Colon (tissue), 2 donors: Measurements from ENCODE around the gene GLCCI1.
"Not testable (repeated sequence)": the region's sequence is repeated elsewhere in the genome, so short reads cannot be mapped to it uniquely, and the experiment has no call there.

Source experiments
- FAIRE-seq: peaks from 2 replicates; lab custom pipeline; 2012; peaks lifted over from hg19 to GRCh38; lab: Jason Lieb, UNC
- donor health status: control.
- donor health status: control.

GLCCI1 gene

DNA sequence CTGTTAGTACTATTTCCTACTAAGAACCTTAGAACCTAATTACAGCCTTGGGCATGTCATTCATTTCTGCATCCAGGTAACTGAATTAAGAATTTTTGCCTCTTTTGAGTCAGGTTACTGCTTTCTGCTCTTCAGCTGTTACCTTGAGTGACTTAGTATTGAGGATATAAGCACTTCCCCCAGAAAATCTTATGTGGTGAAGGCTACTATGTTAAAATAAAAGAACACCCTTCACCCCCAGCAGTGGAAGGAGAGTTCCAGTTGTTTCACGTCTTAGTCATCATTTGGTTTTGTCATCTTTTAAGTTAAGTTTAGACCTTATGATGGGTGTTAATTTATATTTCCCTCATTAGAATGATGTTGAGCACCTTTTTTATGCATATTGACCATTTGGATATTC, 82.8 kb downstream of the GLCCI1 start:
- no peak for FAIRE-seq

DNA sequence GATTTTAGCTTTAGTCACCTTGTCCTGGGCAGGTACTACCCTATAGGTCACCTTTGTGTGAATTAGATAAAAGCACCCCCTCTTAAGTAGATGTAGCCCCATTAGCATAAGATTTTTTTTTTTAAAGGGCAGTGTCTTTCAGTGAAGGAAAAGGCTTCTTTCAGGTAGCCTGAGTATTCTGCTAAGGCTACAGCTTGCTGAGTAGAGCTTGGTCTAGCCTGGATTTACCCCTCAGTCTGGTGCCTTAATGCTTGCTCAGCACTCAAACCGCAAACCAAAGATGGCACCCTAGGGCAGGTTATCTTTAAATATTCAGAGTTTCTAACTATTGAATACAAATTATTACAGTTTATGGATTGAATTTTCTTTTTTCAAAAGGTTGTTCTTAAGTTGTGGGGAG, 83.4 kb downstream of the GLCCI1 start:
- no peak for FAIRE-seq

DNA sequence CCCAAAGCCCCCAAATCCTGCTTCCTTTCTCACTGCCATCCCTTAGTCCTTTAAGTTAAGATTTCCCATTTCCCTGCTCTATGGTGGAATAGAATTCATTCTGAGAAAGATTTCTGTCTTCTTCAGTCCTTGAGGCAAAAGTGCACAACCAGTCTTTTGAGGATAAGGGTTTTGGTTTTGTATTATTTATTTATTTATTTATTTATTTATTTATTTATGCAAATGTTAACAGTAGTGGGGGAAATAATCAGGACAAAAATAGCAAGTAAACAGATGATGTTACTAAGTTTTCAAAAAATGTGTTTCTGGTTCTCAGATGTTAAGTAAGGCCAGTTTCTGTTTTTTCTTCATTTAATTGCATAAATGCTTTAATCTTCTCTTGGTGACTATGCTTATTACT, 84.2 kb downstream of the GLCCI1 start:
- no peak for FAIRE-seq

DNA sequence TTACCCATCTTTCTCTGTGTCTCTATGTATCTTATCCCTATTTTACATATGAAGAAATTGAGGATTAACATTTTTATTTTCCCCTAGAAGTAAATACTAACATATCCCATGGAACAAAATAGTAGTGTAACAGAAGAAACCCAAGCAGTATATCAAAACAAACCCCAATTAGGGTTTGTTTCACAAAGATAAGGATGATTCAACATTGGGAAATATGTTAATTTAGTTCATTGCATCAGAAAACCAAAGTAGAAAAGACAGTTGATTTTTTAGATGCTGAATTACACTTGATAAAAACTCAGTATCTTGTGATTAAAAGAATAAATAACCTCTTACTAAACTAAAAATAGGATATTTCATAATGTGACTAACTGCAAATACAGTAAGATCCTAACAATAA, 87.8 kb downstream of the GLCCI1 start:
- FAIRE-seq, result no peak

DNA sequence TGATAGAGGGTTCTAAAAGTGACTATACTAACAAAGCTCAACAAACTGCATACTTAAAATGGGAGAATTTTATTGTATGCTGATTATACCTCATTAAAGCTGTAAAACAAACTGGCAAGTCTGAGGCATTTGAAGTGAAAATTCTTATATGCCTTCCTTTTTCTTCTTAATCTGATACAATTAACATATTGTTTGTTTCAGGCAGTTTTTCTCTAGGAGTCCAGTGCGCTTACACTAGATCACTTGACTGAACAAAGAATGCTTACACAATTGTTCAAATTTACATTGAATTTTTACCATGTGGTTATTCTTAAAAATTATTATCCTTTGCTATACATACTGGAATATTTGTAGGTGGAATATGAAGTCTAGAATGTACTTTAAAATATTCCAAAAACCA, 89.0 kb downstream of the GLCCI1 start:
- FAIRE-seq, result no peak

DNA sequence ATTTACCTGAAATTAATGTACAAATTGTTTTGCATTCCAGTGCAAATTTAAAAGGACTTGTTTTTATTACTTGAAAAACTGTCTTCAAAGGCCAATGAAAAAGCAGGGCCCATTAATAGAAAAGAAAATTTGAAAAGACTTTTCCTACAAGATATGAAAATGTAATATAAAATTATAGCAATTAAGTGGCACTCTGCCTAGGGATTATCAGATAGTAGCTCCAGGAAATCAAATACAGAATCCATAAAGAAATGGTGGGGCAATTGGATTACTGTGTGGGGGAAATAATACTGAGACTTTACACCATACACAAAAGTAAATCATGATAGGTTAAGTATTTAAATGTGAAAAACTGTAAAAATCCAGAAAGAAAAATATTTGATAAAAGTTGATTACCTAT, 89.7 kb downstream of the GLCCI1 start:
- FAIRE-seq, result no peak

DNA sequence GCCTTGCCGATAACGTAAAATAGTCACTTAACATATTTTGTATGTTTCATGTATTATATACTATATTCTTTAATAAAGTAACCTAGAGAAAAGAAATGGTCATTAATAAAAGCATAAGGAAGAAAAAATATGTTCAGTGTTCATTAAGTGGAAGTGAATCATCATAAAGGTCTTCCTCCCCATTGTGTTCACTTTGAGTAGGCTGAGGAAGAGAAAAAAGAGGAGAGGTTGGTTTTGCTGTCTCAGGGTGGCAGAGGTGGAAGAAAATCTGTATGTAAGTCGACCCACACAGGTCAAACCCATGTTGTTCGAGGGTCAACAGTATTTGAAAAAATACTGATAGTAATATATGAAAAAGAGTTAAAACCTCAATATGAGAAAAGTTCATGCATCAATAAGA, 90.3 kb downstream of the GLCCI1 start:
- no peak for FAIRE-seq

DNA sequence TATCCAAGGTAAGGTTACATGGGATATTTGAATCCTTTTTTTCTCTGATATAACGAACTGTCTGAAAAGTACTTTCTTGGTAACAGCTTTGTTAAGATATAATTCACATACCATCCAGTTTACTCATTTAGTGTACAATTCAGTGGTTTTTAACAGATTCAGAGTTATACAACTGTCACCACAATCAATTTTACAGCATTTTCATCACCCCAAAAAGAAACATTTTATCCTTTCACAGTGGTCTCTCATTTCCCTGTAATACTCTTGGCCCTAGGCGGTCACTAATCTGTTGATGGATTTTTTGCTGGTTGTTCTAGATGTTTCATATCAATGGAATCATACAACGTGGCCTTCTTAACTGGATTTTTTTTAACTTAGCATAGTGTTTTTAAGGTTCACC, 91.6 kb downstream of the GLCCI1 start:
- no peak for FAIRE-seq

DNA sequence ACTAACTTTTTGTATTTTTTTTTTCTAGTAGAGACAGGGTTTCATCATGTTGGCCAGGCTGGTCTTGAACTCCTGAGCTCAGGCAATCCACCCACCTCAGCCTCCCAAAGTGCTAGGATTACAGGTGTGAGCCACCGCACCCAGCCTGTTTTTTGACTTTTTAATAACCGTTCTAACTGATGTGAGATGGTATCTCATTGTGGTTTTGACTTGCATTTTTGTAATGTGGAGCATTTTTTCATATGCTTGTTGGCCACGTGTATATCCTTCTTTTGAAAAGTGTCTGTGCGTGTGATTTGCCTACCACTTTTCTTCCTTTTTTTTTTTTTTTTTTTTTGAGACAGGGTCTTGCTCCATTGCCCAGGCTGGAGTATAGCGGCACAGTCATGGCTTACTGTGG, 94.7 kb downstream of the GLCCI1 start:
- FAIRE-seq, result not testable (repeated sequence)

DNA sequence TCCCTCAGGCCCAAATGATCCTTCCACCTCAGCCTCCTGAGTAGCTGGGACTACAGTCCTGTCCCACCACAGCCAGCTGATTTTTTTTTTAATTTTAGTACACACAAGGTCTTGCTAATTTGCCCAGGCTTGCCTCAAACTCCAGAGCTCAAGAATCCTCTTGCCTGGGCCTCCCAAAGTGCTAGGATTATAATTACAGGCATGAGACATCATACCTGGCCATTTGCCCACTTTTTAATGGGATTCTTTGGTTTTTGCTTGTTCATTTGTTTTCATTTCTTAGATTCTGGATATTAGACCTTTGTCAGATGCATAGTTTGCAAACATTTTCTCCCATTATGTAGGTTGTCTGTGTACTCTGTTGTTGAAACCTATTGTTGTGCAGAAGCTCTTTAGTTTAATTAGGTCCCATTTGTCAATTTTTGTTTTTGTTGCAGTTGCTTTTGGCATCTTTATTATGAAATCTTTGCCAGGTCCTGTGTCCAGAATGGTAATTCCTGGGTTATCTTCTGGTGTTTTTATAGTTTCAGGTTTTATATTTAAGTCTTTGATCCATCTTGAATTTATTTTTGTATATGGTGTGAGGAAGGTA, 95.2 kb downstream of the GLCCI1 start:
- no peak for FAIRE-seq

DNA sequence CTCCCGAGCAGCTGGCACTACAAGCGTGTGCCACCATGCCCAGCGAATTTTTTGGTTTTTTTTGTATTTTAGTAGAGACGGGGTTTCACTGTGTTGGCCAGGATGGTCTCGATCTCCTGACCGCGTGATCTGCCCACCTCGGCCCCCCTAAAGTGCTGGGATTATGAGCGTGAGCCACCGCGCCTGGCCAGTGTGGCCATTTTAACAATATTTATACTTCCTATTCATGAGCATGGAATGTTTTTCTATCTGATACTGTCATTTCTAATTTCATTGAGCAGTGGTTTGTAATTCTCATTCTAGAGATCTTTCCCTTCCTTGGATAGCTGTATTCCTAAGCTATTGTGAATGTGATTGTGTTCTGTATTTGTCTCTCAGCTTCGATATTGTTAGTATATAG, 96.2 kb downstream of the GLCCI1 start:
- no peak for FAIRE-seq

DNA sequence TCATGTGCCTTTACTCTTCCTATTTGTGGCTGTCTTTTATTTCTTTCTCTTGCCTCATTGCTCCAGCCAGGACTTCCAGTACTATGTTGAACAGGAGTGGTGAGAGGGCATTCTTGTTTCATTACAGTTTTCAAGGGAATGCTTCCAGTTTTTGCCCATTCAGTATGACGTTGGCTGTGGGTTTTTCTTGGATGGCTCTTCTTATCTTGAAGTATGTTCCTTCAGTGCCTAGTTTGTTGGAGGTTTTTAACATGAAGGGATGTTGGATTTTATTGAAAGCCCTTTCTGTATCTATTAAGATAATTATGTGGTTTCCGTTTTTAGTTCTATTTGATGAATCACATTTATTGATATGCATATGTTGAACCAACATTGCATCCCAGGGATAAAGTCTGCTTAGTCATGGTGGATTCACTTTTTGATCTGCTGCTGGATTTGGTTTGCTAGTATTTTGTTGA, 96.8 kb downstream of the GLCCI1 start:
- FAIRE-seq, result no peak

DNA sequence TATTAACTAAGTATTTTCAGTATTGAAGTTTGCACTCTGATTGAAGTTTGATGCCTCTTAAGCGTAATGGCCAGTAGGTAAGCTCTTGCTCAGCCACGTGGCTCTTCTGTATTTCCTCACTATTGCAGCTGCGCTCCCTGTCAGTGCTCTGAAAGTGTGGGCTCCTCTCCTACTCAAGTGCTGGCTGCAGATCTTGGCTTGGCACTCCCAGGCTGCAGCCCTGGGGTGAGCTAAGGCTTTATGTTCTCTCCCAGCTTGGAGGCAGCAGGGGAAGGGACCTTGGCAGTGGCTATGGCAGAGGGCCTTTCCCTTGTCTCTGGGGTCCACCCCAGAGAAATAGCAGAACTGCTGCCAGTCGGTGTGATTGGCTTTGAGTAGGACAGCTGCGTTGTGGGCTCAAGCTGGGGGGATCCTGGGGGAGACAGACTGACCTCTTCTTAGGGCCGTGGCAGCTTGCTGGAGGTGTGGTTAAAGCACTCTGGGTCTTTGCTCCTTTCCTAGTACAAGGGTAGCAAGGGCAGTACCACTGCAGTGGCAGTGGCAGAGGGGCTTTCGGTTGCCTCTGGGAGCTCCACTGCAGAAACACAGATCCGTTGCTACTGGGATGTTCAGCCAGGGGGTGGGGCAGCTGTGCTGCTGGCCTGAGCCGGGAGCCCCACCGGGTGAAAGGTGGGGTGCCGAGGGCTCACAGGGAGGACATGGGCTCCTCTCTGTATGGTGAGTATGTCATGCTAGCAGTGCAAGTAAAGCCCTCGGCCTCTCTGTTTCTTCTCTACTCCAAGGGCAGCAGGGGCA, 100.5 kb downstream of the GLCCI1 start:
- no peak for FAIRE-seq

DNA sequence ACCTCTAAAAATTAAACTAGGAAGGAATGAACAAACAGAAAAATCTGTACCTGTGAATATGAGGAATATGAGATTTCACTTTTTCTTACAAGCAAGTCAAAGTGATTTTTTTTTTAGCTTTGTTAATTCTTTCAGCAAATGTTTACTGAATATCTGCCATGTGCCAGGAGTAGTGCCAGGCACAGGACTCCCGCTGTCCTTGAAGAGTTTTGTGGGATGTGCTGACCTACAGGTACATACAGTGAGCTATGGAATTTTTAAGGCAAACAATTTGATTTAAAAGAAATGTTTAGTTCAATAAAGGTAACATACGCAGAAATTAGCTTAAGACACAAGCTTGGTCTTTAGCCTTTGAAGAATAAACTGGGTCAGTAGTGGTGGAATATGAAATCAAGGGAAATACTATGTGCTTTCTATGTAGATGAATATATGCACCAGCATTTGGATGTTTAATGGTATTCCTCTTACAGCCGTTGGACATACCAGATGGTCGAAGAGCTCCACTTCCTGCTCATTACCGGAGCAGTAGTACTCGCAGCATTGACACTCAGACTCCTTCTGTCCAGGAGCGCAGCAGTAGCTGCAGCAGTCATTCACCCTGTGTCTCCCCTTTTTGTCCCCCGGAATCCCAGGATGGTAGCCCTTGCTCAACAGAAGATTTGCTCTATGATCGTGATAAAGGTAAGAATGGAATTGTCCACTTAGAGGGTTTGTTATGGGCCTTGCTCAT, 102.0 kb downstream of the GLCCI1 start:
- FAIRE-seq, result no peak

DNA sequence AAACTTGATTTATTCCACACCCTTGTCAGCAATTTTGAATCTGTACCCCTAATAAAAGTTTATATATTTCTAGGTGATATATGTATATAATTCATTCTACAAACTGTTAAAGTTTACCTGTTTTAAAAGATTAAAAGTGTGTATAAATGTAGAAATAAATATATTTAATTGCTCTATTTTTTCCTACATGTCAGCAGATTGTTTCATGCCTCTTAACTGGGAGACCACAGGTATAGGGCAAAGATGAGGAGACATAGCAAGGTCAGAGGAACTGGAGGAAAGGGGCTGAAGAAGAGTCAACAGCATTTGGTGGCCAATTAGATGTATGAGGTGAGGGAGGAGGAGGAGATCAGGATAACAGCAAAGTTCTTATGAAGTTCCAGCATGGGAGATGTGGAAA, 109.8 kb downstream of the GLCCI1 start:
- no peak for FAIRE-seq

DNA sequence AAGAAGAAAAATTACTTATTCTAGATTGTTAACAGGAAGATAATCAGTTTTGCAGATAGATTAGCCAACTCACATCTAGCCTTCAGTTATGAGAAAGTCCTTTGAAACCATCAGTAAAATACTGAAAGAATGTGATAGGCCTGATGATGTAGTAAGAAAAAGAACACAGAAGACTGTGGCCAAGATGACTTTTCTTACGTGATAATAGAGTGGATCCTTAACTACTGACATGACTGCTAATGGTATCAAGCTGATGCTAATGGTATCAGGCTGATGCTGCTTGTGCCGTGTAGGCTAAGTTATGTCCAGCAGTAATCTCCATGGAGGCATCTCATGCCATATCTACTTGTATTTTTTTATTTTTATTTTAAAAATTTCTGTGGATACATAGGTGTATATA, 114.2 kb downstream of the GLCCI1 start:
- no peak for FAIRE-seq

DNA sequence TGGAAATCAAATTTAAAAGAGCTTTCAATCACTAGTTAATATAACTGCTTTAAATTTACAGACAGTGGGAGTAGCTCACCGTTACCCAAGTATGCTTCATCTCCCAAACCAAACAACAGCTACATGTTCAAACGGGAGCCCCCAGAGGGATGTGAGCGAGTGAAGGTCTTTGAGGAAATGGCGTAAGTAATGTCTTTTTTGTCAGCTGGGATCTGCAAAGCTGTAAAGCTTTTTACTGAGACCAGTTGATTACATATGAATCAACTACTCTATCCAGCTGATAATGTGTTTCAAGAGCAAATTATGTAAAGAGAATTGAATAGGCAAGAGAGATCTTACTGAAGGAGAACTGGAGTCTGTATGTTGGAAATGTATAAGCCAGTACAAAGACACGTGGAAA, 116.2 kb downstream of the GLCCI1 start:
- no peak for FAIRE-seq

DNA sequence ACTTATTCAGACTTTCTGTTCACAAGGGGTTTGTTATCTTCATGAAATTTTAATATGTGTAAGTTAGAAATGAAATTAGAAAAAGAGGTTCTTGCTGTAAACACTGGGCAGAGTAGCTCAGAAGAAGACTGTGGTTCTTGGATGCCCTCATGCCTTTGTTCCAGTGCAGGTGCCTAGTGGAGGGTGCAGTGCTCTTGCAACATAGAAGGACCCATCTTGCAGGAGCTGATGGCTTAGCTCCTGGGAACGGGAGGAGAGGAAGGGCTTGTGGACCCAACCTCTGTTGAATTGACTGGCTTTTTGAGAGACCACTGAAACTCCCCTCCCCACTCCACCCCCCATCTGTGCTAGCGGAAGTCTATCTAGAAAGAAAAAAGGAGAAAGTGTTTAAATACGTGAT, 116.8 kb downstream of the GLCCI1 start:
- no peak for FAIRE-seq

DNA sequence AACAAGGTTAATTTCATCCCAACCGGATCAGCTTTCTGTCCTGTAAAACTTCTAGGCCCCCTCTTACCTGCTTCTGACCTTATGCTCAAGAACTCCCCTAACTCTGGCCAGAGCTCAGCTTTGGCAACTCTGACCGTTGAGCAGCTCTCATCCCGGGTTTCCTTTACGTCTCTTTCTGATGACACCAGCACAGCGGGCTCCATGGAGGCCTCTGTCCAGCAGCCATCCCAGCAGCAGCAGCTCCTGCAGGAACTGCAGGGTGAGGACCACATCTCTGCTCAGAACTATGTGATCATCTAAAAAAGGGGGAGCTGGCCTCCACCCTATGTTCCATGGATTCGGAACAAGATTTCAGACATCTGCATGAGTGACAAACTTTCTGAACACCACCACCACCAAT, 117.6 kb downstream of the GLCCI1 start:
- no peak for FAIRE-seq

DNA sequence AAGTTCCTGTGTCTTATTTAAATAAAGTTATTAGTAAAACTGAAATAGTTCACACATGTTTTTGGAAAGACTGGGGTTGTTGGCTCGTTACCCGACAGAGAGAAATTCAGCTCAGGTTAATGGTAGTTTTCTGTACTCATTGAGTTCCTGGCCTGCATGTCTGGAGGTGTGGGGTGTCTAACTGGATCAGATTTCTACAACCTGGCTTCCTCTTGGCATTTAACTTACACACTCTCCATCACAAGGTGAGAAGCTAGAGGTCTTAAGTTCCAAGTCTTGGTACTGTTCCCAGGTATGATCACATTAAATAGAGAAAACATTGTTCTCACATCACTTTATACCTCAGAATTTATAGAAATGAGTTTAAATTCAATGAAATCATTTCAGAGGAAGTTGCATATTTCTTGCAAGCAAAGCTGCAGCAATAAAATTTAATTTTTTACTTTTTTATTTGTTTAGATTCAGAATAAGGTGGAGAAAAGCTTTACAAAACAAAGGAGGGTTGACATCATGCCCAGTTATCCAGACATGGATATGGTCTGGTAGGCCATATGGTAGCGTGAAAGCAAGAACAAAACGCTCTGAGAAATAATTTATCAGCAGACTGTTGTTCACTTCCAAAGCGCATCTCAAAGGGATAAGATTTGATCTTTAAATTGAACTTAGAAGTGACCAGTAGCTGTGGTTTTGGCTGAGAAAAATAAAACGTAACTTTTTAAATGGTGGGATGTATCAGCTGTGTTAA, 120.6 kb downstream of the GLCCI1 start:
- FAIRE-seq, result no peak

DNA sequence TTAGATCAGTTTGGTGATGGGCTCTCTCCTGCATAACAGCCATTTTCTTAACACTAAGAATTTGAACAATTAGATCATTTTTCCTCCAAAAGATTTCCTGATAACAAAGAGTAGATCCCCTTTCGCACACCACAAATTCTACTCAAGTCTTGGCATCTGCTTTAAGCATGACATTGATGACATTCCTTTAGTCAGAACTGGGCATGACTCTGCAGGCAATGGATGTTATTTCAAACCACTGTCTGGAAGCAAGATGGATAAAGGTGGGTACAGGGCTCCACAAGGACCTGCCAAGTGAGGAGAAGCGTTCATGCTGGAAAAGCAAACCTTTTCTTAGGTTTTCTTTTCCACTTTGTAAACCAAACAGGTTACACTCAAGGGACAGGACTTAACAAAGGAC, 123.5 kb downstream of the GLCCI1 start:
- no peak for FAIRE-seq
